Measurements from ENCODE around the gene ANKRD45. TPM values are rescaled to one million over a fixed set of nuclear protein-coding genes. Genes with fewer than 3 reads are reported as not detected.
"Not testable (repeated sequence)": the region's sequence is repeated elsewhere in the genome, so short reads cannot be mapped to it uniquely, and the experiment has no call there.

Gene ANKRD45
- total RNA-seq, 6 donors from 2014 or later: 1.4 to 17.9 (median 5.2) TPM

DNA sequence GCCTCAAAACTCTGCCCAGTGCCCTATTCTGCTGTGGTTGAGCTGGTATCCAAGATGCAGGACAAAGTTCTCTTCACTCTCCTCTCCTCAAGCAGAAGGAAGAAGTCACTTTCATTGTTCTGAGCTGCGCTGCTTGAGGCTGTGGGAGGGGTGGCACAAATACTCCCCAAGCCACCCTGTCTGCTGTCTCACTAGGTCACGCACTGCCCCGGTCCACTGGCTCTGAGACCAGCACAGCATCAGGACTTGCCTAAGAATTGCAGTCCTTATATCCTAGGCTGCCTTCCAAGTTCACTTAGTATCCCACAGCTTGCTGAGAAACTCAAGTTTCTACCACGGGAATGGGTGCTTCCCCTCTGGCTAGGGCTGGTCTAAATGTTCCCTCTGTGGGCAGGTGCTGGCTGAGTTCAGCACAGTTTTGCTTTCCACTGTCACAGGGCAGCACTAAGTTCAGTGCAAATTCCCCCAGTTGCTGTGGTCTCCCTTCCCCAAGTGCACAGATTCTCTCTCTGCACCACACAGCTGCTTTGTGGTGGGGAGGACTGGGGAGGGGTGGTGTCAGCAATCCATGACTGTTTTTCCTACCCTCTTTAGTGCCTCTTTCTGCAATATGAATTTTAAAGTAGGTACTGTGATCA is 99.2 kb downstream of the ANKRD45 start:
- Histone ChIP-seq H3K4me1 (no peaks in the 10 kb centered on the region), H3K4me3 (no peak overlapping the region), H3K9me3 (no peaks in the 10 kb centered on the region), H3K36me3 (no peaks in the 10 kb centered on the region), H3K27ac (no peak overlapping the region), H3K27me3 (no peaks in the 10 kb centered on the region)
- 89 to 91% methylated on average over 4 of the region's 4 CpGs for WGBS, 2 donors
- ATAC-seq (ENCODE audit: low FRiP score in 2 of 2) (no peak), DNase-seq (peak in 1 of 2 donors; percentile 3)
- TF ChIP-seq EP300 (IDR thresholded peaks at IDR 0.05) (no peak), POLR2A (IDR thresholded peaks at IDR 0.05) (no peak), POLR2AphosphoS5 (IDR thresholded peaks at IDR 0.05) (no peak)
- TF ChIP-seq, protein P1, sequence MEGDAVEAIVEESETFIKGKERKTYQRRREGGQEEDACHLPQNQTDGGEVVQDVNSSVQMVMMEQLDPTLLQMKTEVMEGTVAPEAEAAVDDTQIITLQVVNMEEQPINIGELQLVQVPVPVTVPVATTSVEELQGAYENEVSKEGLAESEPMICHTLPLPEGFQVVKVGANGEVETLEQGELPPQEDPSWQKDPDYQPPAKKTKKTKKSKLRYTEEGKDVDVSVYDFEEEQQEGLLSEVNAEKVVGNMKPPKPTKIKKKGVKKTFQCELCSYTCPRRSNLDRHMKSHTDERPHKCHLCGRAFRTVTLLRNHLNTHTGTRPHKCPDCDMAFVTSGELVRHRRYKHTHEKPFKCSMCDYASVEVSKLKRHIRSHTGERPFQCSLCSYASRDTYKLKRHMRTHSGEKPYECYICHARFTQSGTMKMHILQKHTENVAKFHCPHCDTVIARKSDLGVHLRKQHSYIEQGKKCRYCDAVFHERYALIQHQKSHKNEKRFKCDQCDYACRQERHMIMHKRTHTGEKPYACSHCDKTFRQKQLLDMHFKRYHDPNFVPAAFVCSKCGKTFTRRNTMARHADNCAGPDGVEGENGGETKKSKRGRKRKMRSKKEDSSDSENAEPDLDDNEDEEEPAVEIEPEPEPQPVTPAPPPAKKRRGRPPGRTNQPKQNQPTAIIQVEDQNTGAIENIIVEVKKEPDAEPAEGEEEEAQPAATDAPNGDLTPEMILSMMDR (IDR thresholded peaks at IDR 0.05): no peak

DNA sequence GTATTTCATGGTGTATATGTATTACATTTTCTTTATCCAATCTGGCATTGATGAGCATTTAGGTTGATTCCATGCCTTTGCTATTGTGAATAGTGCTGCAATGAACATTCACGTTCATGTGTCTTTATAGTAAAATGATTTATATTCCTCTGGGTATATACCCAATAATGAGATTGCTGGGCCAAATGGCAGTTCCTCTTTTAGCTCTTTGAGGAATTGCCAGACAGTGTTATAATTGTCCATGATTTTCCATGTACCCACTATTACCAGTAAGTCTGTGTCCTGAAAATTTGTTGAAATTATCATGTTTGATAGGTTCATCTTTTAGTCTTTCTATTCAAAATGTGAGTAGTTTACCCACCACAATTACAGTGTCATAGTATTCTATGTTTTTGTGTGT is 101.2 kb downstream of the ANKRD45 start:
- 89 to 91% methylated on average over 1 of the region's 1 CpG for WGBS, 2 donors
- Histone ChIP-seq H3K4me1 (no peaks in the 10 kb centered on the region), H3K27ac (no peak overlapping the region), H3K9me3 (no peaks in the 10 kb centered on the region), H3K27me3 (no peaks in the 10 kb centered on the region), H3K36me3 (no peaks in the 10 kb centered on the region), H3K4me3 (no peak overlapping the region)
- ATAC-seq (ENCODE audit: low FRiP score in 2 of 2): no peak
- DNase-seq: no peak
- no peak for TF ChIP-seq EP300 (IDR thresholded peaks at IDR 0.05)
- TF ChIP-seq, protein P1 (IDR thresholded peaks at IDR 0.05): no peak
- no peak for TF ChIP-seq POLR2A (IDR thresholded peaks at IDR 0.05)
- TF ChIP-seq POLR2AphosphoS5 (IDR thresholded peaks at IDR 0.05): no peak

DNA sequence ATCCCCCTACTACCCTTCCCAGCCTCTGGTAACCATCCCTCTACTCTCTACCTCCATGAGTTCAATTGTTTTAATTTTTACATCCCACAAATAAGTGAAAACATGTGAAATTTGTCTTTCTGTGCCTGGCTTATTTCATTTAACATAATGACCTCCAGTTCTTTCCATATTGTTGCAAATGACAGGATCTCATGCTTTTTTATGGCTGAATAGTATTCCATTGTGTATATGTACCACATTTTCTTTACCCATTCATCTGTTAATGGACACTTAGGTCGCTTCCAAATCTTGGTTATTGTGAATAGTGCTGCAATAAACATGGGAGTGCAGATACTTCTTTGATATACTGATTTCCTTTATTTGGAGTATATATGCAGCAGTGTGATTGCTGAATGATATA is 105.8 kb downstream of the ANKRD45 start:
- not testable (repeated sequence) for H3K27ac ChIP-seq; H3K9me3 ChIP-seq; ATAC-seq (ENCODE audit: low FRiP score in 2 of 2); H3K4me3 ChIP-seq; H3K36me3 ChIP-seq; DNase-seq; H3K27me3 ChIP-seq; H3K4me1 ChIP-seq
- WGBS, 2 donors: 68 to 82% methylated on average over 1 of the region's 1 CpG

DNA sequence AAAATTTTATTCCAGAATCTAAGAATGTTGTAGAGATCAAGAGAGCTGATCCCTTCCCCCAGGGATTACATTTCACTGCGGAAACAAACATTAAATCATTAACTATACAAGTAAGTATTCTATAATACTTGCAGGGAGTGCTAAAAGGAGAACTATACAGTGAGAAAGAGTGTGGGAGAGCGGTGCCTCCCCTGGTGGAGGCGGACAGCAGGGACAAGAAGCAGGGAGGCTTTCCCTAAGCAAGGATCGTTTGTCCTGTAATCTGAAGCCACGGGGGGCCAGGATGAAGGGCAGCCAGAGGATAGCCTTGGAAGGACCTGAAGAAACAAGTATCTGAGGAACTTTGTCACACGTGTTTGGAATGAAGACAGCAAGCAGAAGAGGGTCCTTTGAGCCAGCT is 106.8 kb downstream of the ANKRD45 start:
- Histone ChIP-seq H3K4me1 (no peaks in the 10 kb centered on the region), H3K27ac (no peak overlapping the region), H3K27me3 (no peaks in the 10 kb centered on the region), H3K36me3 (no peaks in the 10 kb centered on the region), H3K4me3 (no peak overlapping the region), H3K9me3 (no peaks in the 10 kb centered on the region)
- ATAC-seq (ENCODE audit: low FRiP score in 2 of 2) (no peak), DNase-seq (no peak)
- TF ChIP-seq EP300 (IDR thresholded peaks at IDR 0.05) (no peak), POLR2AphosphoS5 (IDR thresholded peaks at IDR 0.05) (no peak), POLR2A (IDR thresholded peaks at IDR 0.05) (no peak)
- TF ChIP-seq, protein P1 (IDR thresholded peaks at IDR 0.05): no peak
- WGBS, 2 donors: 67 to 68% methylated on average over 6 of the region's 6 CpGs

DNA sequence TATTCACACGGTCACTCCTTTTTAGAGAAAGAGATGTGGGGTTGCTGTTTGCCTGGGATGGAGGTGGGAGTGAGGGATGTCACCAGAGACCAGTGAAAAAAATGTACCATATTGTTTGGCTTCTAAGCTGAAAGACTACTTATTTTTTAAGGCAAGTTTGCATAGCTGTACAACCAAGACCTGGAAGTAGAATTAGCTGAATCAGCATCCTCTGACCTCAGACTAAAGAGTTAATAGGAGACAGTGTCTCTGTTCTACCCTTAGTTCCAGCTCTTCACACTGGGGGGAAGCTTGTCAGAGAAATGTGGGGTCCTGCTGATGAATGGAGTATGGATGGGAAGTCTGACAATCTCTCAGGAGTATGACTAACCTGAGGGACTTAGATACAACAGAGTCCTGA is 108.4 kb downstream of the ANKRD45 start:
- H3K9me3 ChIP-seq: no peaks in the 10 kb centered on the region
- no peak for TF ChIP-seq POLR2A (IDR thresholded peaks at IDR 0.05)
- no peak for TF ChIP-seq EP300 (IDR thresholded peaks at IDR 0.05)
- TF ChIP-seq, protein P1 (IDR thresholded peaks at IDR 0.05): no peak
- no peak for TF ChIP-seq POLR2AphosphoS5 (IDR thresholded peaks at IDR 0.05)
- H3K4me1 ChIP-seq: no peaks in the 10 kb centered on the region
- H3K4me3 ChIP-seq: no peak overlapping the region
- no peaks in the 10 kb centered on the region for H3K27me3 ChIP-seq
- no peak for DNase-seq
- no peaks in the 10 kb centered on the region for H3K36me3 ChIP-seq
- H3K27ac ChIP-seq: no peak overlapping the region
- no peak for ATAC-seq (ENCODE audit: low FRiP score in 2 of 2)
- WGBS, 2 donors: 86 to 89% methylated on average over 1 of the region's 1 CpG
